HepG2 (cell line): ENCODE results near the gene ITSN2. TPM values are rescaled to one million over a fixed set of nuclear protein-coding genes. Genes with fewer than 3 reads are reported as not detected.

Experiments used
- ATF7-NPFF ChIP-seq: sonication (generic); formaldehyde crosslinking; IDR thresholded peaks from 2 replicates; pipeline ENCODE4 v1.8.1; 2023; ENCODE audit warnings: mild to moderate bottlenecking, low read depth, missing genetic modification reagents, moderate library complexity
- GABPA ChIP-seq, 2 experiments: IDR thresholded peaks; 2 replicates each; pipeline ENCODE4 v1.6.1; 2011 to 2016; ENCODE audit warnings: low read depth in 2 of 2, low read length in 1 of 2, missing biosample characterization in 1 of 2, missing genetic modification characterization in 1 of 2
- NR2F1 ChIP-seq, 2 experiments: fragments of 450-650 bp in 1 of 2; formaldehyde crosslinking in 1 of 2; IDR thresholded peaks; 2 replicates each; pipeline versions ENCODE4 v1.5.0 to v1.6.1; 2016 to 2020; ENCODE audit warnings: mild to moderate bottlenecking in 1 of 2, missing compliant biosample characterization in 1 of 2, missing genetic modification reagents in 1 of 2, moderate library complexity in 1 of 2
- PATZ1 ChIP-seq: sonication (generic); formaldehyde crosslinking; IDR thresholded peaks from 2 replicates; pipeline ENCODE4 v1.4.0; 2020; ENCODE audit warnings: missing genetic modification reagents
- ZBTB4 ChIP-seq: sonication (generic); formaldehyde crosslinking; IDR thresholded peaks from 2 replicates; pipeline ENCODE4 v1.4.0; 2020; ENCODE audit warnings: missing genetic modification reagents, mild to moderate bottlenecking, borderline replicate concordance
- ZNF597 ChIP-seq: sonication (generic); formaldehyde crosslinking; IDR thresholded peaks from 2 replicates; pipeline ENCODE4 v1.5.0; 2020; ENCODE audit warnings: missing genetic modification reagents
- polyA plus RNA-seq, 8 experiments: library from polyadenylated mRNA; depleted of rRNA in 3 of 8; stranded (reverse) in 7 of 8; unstranded in 1 of 8; fragments of >200 nt; fragmentation: Illumina TruSeq in 4 of 8; extraction: Trizol in 4 of 8; gene quantifications; 2 replicates each; pipeline versions ENCODE4 v1.2.1 to v1.2.3, GENCODE V29; 2011 to 2016; ENCODE audit warnings: low read depth in 4 of 8, missing spikeins in 1 of 8, mixed read lengths in 1 of 8; ENCODE audit not compliant: insufficient read depth in 1 of 8
- total RNA-seq, 5 experiments: library from RNA; depleted of rRNA; stranded (reverse); fragments of >200 nt; fragmentation: Illumina TruSeq; extraction: Trizol; gene quantifications; 2 replicates each; pipeline ENCODE4 v1.2.3, GENCODE V29; 2016; ENCODE audit warnings: low read depth in 1 of 5

ITSN2 gene
- total and polyA plus RNA-seq, 2 of the 13 experiments (the other 11 are each of a cell fraction or from before 2014, with no cell fraction given): 26.0 to 26.6 TPM

GRCh38 chr2:24265212-24265611, 95.1 kb downstream of the ITSN2 start (continued):
- TF ChIP-seq NR2F1 (CRISPR knock-in tag; IDR thresholded peaks at IDR 0.05) (no peak), GABPA (IDR thresholded peaks at IDR 0.05; ENCODE audit: low read depth, low read length) (no peak), GABPA (CRISPR knock-in tag; IDR thresholded peaks at IDR 0.05; ENCODE audit: low read depth) (no peak), PATZ1 (CRISPR knock-in tag) (no peak), ZBTB4 (no peak), ATF7-NPFF (CRISPR knock-in tag) (no peak), ZNF597 (no peak)
